Keratinocyte (primary cell): Measurements from ENCODE around the gene WDR5. TPM values are rescaled to one million over a fixed set of nuclear protein-coding genes. Genes with fewer than 3 reads are reported as not detected.

ENCODE experiments used
- DNase-seq: peaks from one replicate; pipeline ENCODE4 v3.0.0-alpha.2; 2011; ENCODE audit warnings: low read depth, missing footprints, low spot score
- FAIRE-seq: peaks from 2 replicates; lab custom pipeline; 2011; peaks lifted over from hg19 to GRCh38; lab: Jason Lieb, UNC
- H2AFZ ChIP-seq: 2 replicates; pipeline ENCODE4 v1.6.0; 2012; ENCODE audit warnings: low read length, control low read depth, inconsistent platforms; ENCODE audit not compliant: control insufficient read depth
- H3K27ac ChIP-seq: 2 replicates; pipeline ENCODE4 v1.5.1; 2011; ENCODE audit warnings: low read length; ENCODE audit not compliant: control insufficient read depth, insufficient read depth
- H3K27me3 ChIP-seq: 3 replicates; pipeline ENCODE4 v1.6.0; 2011; ENCODE audit warnings: low read length; ENCODE audit not compliant: control insufficient read depth, insufficient read depth; ENCODE audit errors: extremely low read depth
- H3K36me3 ChIP-seq, 2 experiments: 2 replicates in 1 of 2; 3 replicates in 1 of 2; pipeline ENCODE4 v1.5.1; 2011; ENCODE audit warnings: low read length in 2 of 2, mild to moderate bottlenecking in 1 of 2; ENCODE audit not compliant: control insufficient read depth in 2 of 2, insufficient read depth in 2 of 2; ENCODE audit errors: extremely low read depth in 1 of 2
- H3K4me1 ChIP-seq: 3 replicates; pipeline ENCODE4 v1.5.1; 2011; ENCODE audit warnings: low read length; ENCODE audit not compliant: control insufficient read depth, insufficient read depth; ENCODE audit errors: extremely low read depth
- H3K4me2 ChIP-seq: 3 replicates; pipeline ENCODE4 v1.6.0; 2011; ENCODE audit warnings: low read depth, low read length; ENCODE audit not compliant: control insufficient read depth, insufficient read depth; ENCODE audit errors: extremely low read depth
- H3K4me3 ChIP-seq, 3 experiments: fragments of 200-600 bp in 1 of 3; sonication (generic) in 1 of 3; 2 replicates in 2 of 3; 3 replicates in 1 of 3; pipeline ENCODE4 v1.5.1; 2011 to 2016; ENCODE audit warnings: low read length in 3 of 3, mild to moderate bottlenecking in 3 of 3, control low read depth in 2 of 3, inconsistent platforms in 1 of 3, low read depth in 1 of 3, mixed read lengths in 1 of 3, mixed run types in 1 of 3, moderate library complexity in 1 of 3; ENCODE audit not compliant: control insufficient read depth in 2 of 3, insufficient read depth in 2 of 3; ENCODE audit errors: extremely low read depth in 1 of 3
- H3K79me2 ChIP-seq: 2 replicates; pipeline ENCODE4 v1.6.0; 2012; ENCODE audit warnings: low read length; ENCODE audit not compliant: control insufficient read depth, insufficient read depth
- H3K9ac ChIP-seq: 3 replicates; pipeline ENCODE4 v1.6.0; 2011; ENCODE audit warnings: low read length; ENCODE audit not compliant: control insufficient read depth, insufficient read depth; ENCODE audit errors: extremely low read depth
- H3K9me1 ChIP-seq: 3 replicates; pipeline ENCODE4 v1.6.0; 2011; ENCODE audit warnings: low read length; ENCODE audit not compliant: control insufficient read depth, insufficient read depth; ENCODE audit errors: extremely low read depth
- H3K9me3 ChIP-seq: 2 replicates; pipeline ENCODE4 v1.5.1; 2012; ENCODE audit warnings: low read depth, low read length; ENCODE audit not compliant: control insufficient read depth
- H4K20me1 ChIP-seq: 3 replicates; pipeline ENCODE4 v1.6.0; 2011; ENCODE audit warnings: low read length; ENCODE audit not compliant: control insufficient read depth, insufficient read depth; ENCODE audit errors: extremely low read depth
- CTCF ChIP-seq, 3 experiments: IDR thresholded peaks in 1 of 3; conservative IDR thresholded peaks in 1 of 3; optimal IDR thresholded peaks in 1 of 3; 2 replicates in 2 of 3; 3 replicates in 1 of 3; pipeline versions ENCODE3 to v1.5.1; 2011; ENCODE audit warnings: low read length in 3 of 3, mild to moderate bottlenecking in 3 of 3, moderate library complexity in 2 of 3, control low read depth in 1 of 3, inconsistent platforms in 1 of 3; ENCODE audit not compliant: insufficient read depth in 2 of 3; ENCODE audit errors: extremely low read depth in 1 of 3
- EZH2 ChIP-seq: IDR thresholded peaks from one replicate; pipeline ENCODE4 v1.6.1; 2012; ENCODE audit warnings: inconsistent platforms, mild to moderate bottlenecking, low read length, moderate library complexity
- dilution Hi-C: fragments of 300-500 bp; cut with MboI; formaldehyde crosslinking; loops from one replicate; pipeline ENCODE4 v1.7.0; 2020; ENCODE audit warnings: low sequenced_read_pairs; ENCODE audit not compliant: extremely low pct_ligation_motif_present
- polyA plus RNA-seq, 5 experiments: library from polyadenylated mRNA; depleted of rRNA in 3 of 5; stranded (reverse) in 3 of 5; stranded (forward) in 1 of 5; unstranded in 1 of 5; fragments of >200 nt; gene quantifications; 1 replicate in 1 of 5; 2 replicates in 3 of 5; 3 replicates in 1 of 5; pipeline versions ENCODE4 v1.2.1 to v1.2.3, GENCODE V29; 2011 to 2012; ENCODE audit warnings: missing spikeins in 2 of 5, low read depth in 1 of 5, low replicate concordance in 1 of 5

Gene WDR5
- polyA plus RNA-seq, 1 donor (not counting 4 experiments of a cell fraction or from before 2014, with no cell fraction given), result 31.2 TPM

GRCh38 chr9:134136996-134137299 is 1.1 kb downstream of the WDR5 start:
- H3K4me1 ChIP-seq, result peaks cover 30% of the 10 kb centered on the region
- H3K4me3 ChIP-seq, result peak overlapping the region; percentile 84 to 93 (median 90)
- no peaks in the 10 kb centered on the region for H3K9me3 ChIP-seq
- H3K4me2 ChIP-seq, result peak overlapping the region; percentile 95
- no peaks in the 10 kb centered on the region for H3K9me1 ChIP-seq
- peaks cover 11% of the 10 kb centered on the region for H4K20me1 ChIP-seq
- no peaks in the 10 kb centered on the region for H3K27me3 ChIP-seq
- no peak for FAIRE-seq
- peaks cover 9 to 15% of the 10 kb centered on the region in 2 experiments for H3K36me3 ChIP-seq
- peaks cover 46% of the 10 kb centered on the region for H3K79me2 ChIP-seq
- TF ChIP-seq EZH2 (no peak), CTCF (optimal IDR thresholded peaks at IDR 0.05 in 1 of 3, IDR thresholded peaks at IDR 0.05 in 1 of 3, conservative IDR thresholded peaks at IDR 0.05 in 1 of 3; ENCODE audit: extremely low read depth in 1 of 3, insufficient read depth in 2 of 3, low read length in 3 of 3) (no peak)
- H3K27ac ChIP-seq, result peak overlapping the region; percentile 62
- peak overlapping the region; percentile 89 for H3K9ac ChIP-seq
- no peak overlapping the region for H2AFZ ChIP-seq
- dilution Hi-C loops, result no loop called here
- no peak for DNase-seq

GRCh38 chr9:134138292-134138691 is 2.4 kb downstream of the WDR5 start:
- H3K36me3 ChIP-seq, result peaks cover 17 to 21% of the 10 kb centered on the region in 2 experiments
- dilution Hi-C loops, result no loop called here

More at GRCh38 chr9:134138292-134138691, 2.4 kb downstream of the WDR5 start:
- Histone ChIP-seq H3K9me3 (no peaks in the 10 kb centered on the region), H3K27me3 (no peaks in the 10 kb centered on the region), H3K4me1 (peaks cover 30% of the 10 kb centered on the region), H3K4me3 (no peak overlapping the region), H3K9ac (peak overlapping the region; percentile 16), H3K9me1 (no peaks in the 10 kb centered on the region), H3K4me2 (peak overlapping the region; percentile 7), H3K79me2 (peaks cover 50% of the 10 kb centered on the region), H4K20me1 (peaks cover 11% of the 10 kb centered on the region), H3K27ac (no peak overlapping the region), H2AFZ (no peak overlapping the region)
- FAIRE-seq (no peak), DNase-seq (no peak)
- TF ChIP-seq EZH2, result no peak
- TF ChIP-seq CTCF (optimal IDR thresholded peaks at IDR 0.05 in 1 of 3, IDR thresholded peaks at IDR 0.05 in 1 of 3, conservative IDR thresholded peaks at IDR 0.05 in 1 of 3; ENCODE audit: extremely low read depth in 1 of 3, insufficient read depth in 2 of 3, low read length in 3 of 3), result no peak
